Measurements from ENCODE around the gene RGS3.

RGS3 gene

GRCh38 chr9:113511856-113512761, 48.6 kb downstream of the RGS3 start:
- TF ChIP-seq SPI1 (IDR thresholded peaks at IDR 0.05; ENCODE audit: borderline replicate concordance, low read depth), result no peak
- TF ChIP-seq GABPA (IDR thresholded peaks at IDR 0.05; ENCODE audit: low read depth), result no peak
- no peak for TF ChIP-seq POLR2AphosphoS5 (IDR thresholded peaks at IDR 0.05; ENCODE audit: low read depth)
- no peak for TF ChIP-seq CTCF (IDR thresholded peaks at IDR 0.05; ENCODE audit: insufficient read depth, low read length)
- TF ChIP-seq REST (IDR thresholded peaks at IDR 0.05; ENCODE audit: insufficient replicate concordance, low read depth), result no peak
- no peak overlapping the region for H3K4me3 ChIP-seq (replicated peaks; ENCODE audit: insufficient read depth, low read length)
- peak in 1 of 2 experiments; percentile 14 for DNase-seq (ENCODE audit: low read depth in 1 of 2, low spot score in 1 of 2)
- no peak overlapping the region for H3K27ac ChIP-seq (replicated peaks)
- H3K27me3 ChIP-seq (ENCODE audit: insufficient read depth, poor library complexity, severe bottlenecking), result no peaks in the 10 kb centered on the region

GRCh38 chr9:113513111-113513510, 49.6 kb downstream of the RGS3 start:
- Histone ChIP-seq H3K4me3 (replicated peaks; ENCODE audit: insufficient read depth, low read length) (no peak overlapping the region), H3K27ac (replicated peaks) (no peak overlapping the region), H3K27me3 (ENCODE audit: insufficient read depth, poor library complexity, severe bottlenecking) (no peaks in the 10 kb centered on the region)
- TF ChIP-seq CTCF (IDR thresholded peaks at IDR 0.05; ENCODE audit: insufficient read depth, low read length) (no peak), SPI1 (IDR thresholded peaks at IDR 0.05; ENCODE audit: borderline replicate concordance, low read depth) (no peak), GABPA (IDR thresholded peaks at IDR 0.05; ENCODE audit: low read depth) (no peak), POLR2AphosphoS5 (IDR thresholded peaks at IDR 0.05; ENCODE audit: low read depth) (no peak), REST (IDR thresholded peaks at IDR 0.05; ENCODE audit: insufficient replicate concordance, low read depth) (no peak)
- no peak for DNase-seq (ENCODE audit: low read depth in 1 of 2, low spot score in 1 of 2)

GRCh38 chr9:113513536-113513935, 50.0 kb downstream of the RGS3 start:
- no peaks in the 10 kb centered on the region for H3K27me3 ChIP-seq (ENCODE audit: insufficient read depth, poor library complexity, severe bottlenecking)
- DNase-seq (ENCODE audit: low read depth in 1 of 2, low spot score in 1 of 2), result no peak
- TF ChIP-seq REST (IDR thresholded peaks at IDR 0.05; ENCODE audit: insufficient replicate concordance, low read depth) (no peak), SPI1 (IDR thresholded peaks at IDR 0.05; ENCODE audit: borderline replicate concordance, low read depth) (no peak)
- H3K27ac ChIP-seq (replicated peaks), result no peak overlapping the region
- H3K4me3 ChIP-seq (replicated peaks; ENCODE audit: insufficient read depth, low read length), result no peak overlapping the region
